ENCODE results near the gene CYP27B1. TPM values are rescaled to one million over a fixed set of nuclear protein-coding genes. Genes with fewer than 3 reads are reported as not detected.

CYP27B1 gene
- total and polyA plus RNA-seq, 9 of the 15 experiments (the other 6 are each of a cell fraction or from before 2014, with no cell fraction given): 0.18 to 4.2 (median 1.8) TPM

GRCh38 chr12:57752668-57753000 is 14.2 kb downstream of the CYP27B1 start (continued):
- TF ChIP-seq CUX1 (CRISPR knock-in tag; IDR thresholded peaks at IDR 0.05) (0 out of 2 replicates have a peak, but pooled peaks have one; percentile 44), ZKSCAN3 (CRISPR knock-in tag; IDR thresholded peaks at IDR 0.05) (no peak), ZBTB7A (IDR thresholded peaks at IDR 0.05; ENCODE audit: borderline replicate concordance, control insufficient read depth, low read depth, low read length) (0 out of 2 replicates have a peak, but pooled peaks have one; percentile 61)
